GF-D8 (cell line): ENCODE results near the gene SLC30A10.
"Not testable (repeated sequence)": the region's sequence is repeated elsewhere in the genome, so short reads cannot be mapped to it uniquely, and the experiment has no call there.

Source experiments
- DNase-seq: peaks from one replicate; lab custom pipeline; 2025; lab: John Stamatoyannopoulos, UW

The SLC30A10 gene

GRCh38 chr1:219927956-219928790 is at the start of gene SLC30A10:
Gene SLC30A10 (minus strand): TSS chr1:219928557. CDS start chr1:219928440, 117 bp downstream.
- no peak for DNase-seq

GRCh38 chr1:219973213-219973612 is 44.9 kb upstream of the SLC30A10 start:
- DNase-seq, result no peak

- no peak for DNase-seq
Observed at GRCh38 chr1:219967361-219967760, 39.0 kb upstream of the SLC30A10 start.

- DNase-seq, result no peak
Observed at GRCh38 chr1:219966071-219966349, 37.7 kb upstream of the SLC30A10 start.

- no peak for DNase-seq
Observed at GRCh38 chr1:219965285-219966070, 37.1 kb upstream of the SLC30A10 start.

GRCh38 chr1:219963432-219963831 is 35.1 kb upstream of the SLC30A10 start:
- DNase-seq, result no peak

GRCh38 chr1:219961684-219962083 is 33.3 kb upstream of the SLC30A10 start:
- no peak for DNase-seq

- no peak for DNase-seq
Observed at GRCh38 chr1:219959540-219960203, 31.3 kb upstream of the SLC30A10 start.

GRCh38 chr1:219958875-219959417 is 30.6 kb upstream of the SLC30A10 start:
- DNase-seq, result no peak

- DNase-seq, result no peak
Observed at GRCh38 chr1:219954736-219955421, 26.5 kb upstream of the SLC30A10 start.

GRCh38 chr1:219954052-219954451 is 25.7 kb upstream of the SLC30A10 start:
- DNase-seq, result no peak

- DNase-seq, result no peak
Observed at GRCh38 chr1:219952361-219952760, 24.0 kb upstream of the SLC30A10 start.

GRCh38 chr1:219949227-219949626 is 20.9 kb upstream of the SLC30A10 start:
- DNase-seq, result not testable (repeated sequence)

GRCh38 chr1:219948766-219949165 is 20.4 kb upstream of the SLC30A10 start:
- DNase-seq, result not testable (repeated sequence)

GRCh38 chr1:219945795-219946194 is 17.4 kb upstream of the SLC30A10 start:
- DNase-seq, result no peak

- DNase-seq, result no peak
Observed at GRCh38 chr1:219941179-219942118, 13.1 kb upstream of the SLC30A10 start.

GRCh38 chr1:219940707-219941106 is 12.3 kb upstream of the SLC30A10 start:
- no peak for DNase-seq

- DNase-seq, result no peak
Observed at GRCh38 chr1:219938706-219939105, 10.3 kb upstream of the SLC30A10 start.

GRCh38 chr1:219933763-219934162 is 5.4 kb upstream of the SLC30A10 start:
- DNase-seq, result not testable (repeated sequence)

- DNase-seq, result no peak
Observed at GRCh38 chr1:219931033-219931432, 2.7 kb upstream of the SLC30A10 start.

GRCh38 chr1:219928791-219929118 is 398 bp upstream of the SLC30A10 start:
- no peak for DNase-seq
